ENCODE measurements around the gene CFAP99. TPM values are rescaled to one million over a fixed set of nuclear protein-coding genes. Genes with fewer than 3 reads are reported as not detected.

CFAP99 gene
- total and polyA plus RNA-seq, 9 donors, result 0.10 to 12.9 (median 1.4) TPM; not detected in 4

- H3K27ac ChIP-seq, result no peak overlapping the region
- no peak overlapping the region for H3K4me3 ChIP-seq
- H3K4me1 ChIP-seq (ENCODE audit: insufficient read depth), result no peaks in the 10 kb centered on the region
- WGBS, 3 donors, result 75 to 81% (median 77%) methylated on average over 29 of the region's 29 CpGs
- H3K9me3 ChIP-seq, result no peaks in the 10 kb centered on the region
- no peak for TF ChIP-seq CTCF (IDR thresholded peaks at IDR 0.05)
- TF ChIP-seq POLR2A (IDR thresholded peaks at IDR 0.05), result no peak
- no peak for TF ChIP-seq EP300 (IDR thresholded peaks at IDR 0.05)
- H3K27me3 ChIP-seq, result no peaks in the 10 kb centered on the region
- DNase-seq, result no peak
- intact Hi-C loops (cut with DNase I), result no loop called here
- H3K36me3 ChIP-seq, result no peaks in the 10 kb centered on the region
These were observed 15.0 kb downstream of the CFAP99 start for GRCh38 chr4:2433609-2434350.

GRCh38 chr4:2434420-2434819 lies 15.7 kb downstream of the CFAP99 start:
- Histone ChIP-seq H3K9me3 (no peaks in the 10 kb centered on the region), H3K4me3 (no peak overlapping the region), H3K4me1 (ENCODE audit: insufficient read depth) (no peaks in the 10 kb centered on the region), H3K36me3 (no peaks in the 10 kb centered on the region), H3K27ac (no peak overlapping the region), H3K27me3 (no peaks in the 10 kb centered on the region)
- no peak for DNase-seq
- TF ChIP-seq EP300 (IDR thresholded peaks at IDR 0.05) (no peak), POLR2A (IDR thresholded peaks at IDR 0.05) (no peak), CTCF (IDR thresholded peaks at IDR 0.05) (no peak)
- WGBS, 3 donors, result 60 to 67% (median 60%) methylated on average over 9 of the region's 9 CpGs
- intact Hi-C loops (cut with DNase I), result no loop called here

GRCh38 chr4:2436301-2436700 lies 17.5 kb downstream of the CFAP99 start:
- H3K4me3 ChIP-seq, result no peak overlapping the region
- 34 to 46% (median 44%) methylated on average over 10 of the region's 10 CpGs for WGBS, 3 donors
- no peak overlapping the region for H3K27ac ChIP-seq
- intact Hi-C loops (cut with DNase I), result no loop called here
- H3K9me3 ChIP-seq, result no peaks in the 10 kb centered on the region
- peak in 1 of 5 donors; percentile 36 for DNase-seq
- no peaks in the 10 kb centered on the region for H3K4me1 ChIP-seq (ENCODE audit: insufficient read depth)
- no peak for TF ChIP-seq CTCF (IDR thresholded peaks at IDR 0.05)
- no peaks in the 10 kb centered on the region for H3K27me3 ChIP-seq
- H3K36me3 ChIP-seq, result no peaks in the 10 kb centered on the region

- 80 to 82% (median 81%) methylated on average over 28 to 30 of the region's 30 CpGs for whole genome bisulfite sequencing, 3 donors
- Histone ChIP-seq H3K36me3 (no peaks in the 10 kb centered on the region), H3K9me3 (no peaks in the 10 kb centered on the region), H3K27ac (no peak overlapping the region), H3K4me3 (no peak overlapping the region), H3K27me3 (no peaks in the 10 kb centered on the region), H3K4me1 (ENCODE audit: insufficient read depth) (no peaks in the 10 kb centered on the region)
- TF ChIP-seq CTCF (IDR thresholded peaks at IDR 0.05) (no peak), POLR2A (IDR thresholded peaks at IDR 0.05) (no peak), EP300 (IDR thresholded peaks at IDR 0.05) (no peak)
- DNase-seq, result no peak
- intact Hi-C loops (cut with DNase I), result no loop called here
These were observed 18.2 kb downstream of the CFAP99 start for GRCh38 chr4:2436761-2437474.
